Liver (tissue), 3 donors: ENCODE measurements around the gene HBG1.

ENCODE experiments used
- ATF3 ChIP-seq: IDR thresholded peaks from 2 replicates; pipeline ENCODE4 v1.6.1; 2016; ENCODE audit warnings: antibody characterized with exemption
- CTCF ChIP-seq: fragments of 150-350 bp; IDR thresholded peaks from 2 replicates; pipeline ENCODE4 v1.5.1; 2017; ENCODE audit warnings: improper control_type of control experiment, low read depth, low read length; ENCODE audit not compliant: missing input control
- EGR1 ChIP-seq, 2 donors: IDR thresholded peaks; 2 replicates each; pipeline ENCODE4 v1.6.1; 2016 to 2018; ENCODE audit warnings: antibody characterized with exemption in 2 of 2, low read depth in 2 of 2
- FOXA1 ChIP-seq: IDR thresholded peaks from 2 replicates; pipeline ENCODE4 v1.6.1; 2016; ENCODE audit warnings: antibody characterized with exemption
- GABPA ChIP-seq, 2 donors: IDR thresholded peaks in 1 of 2; conservative IDR thresholded peaks in 1 of 2; 2 replicates each; pipeline ENCODE4 v1.6.1; 2016; ENCODE audit warnings: antibody characterized with exemption in 2 of 2, mild to moderate bottlenecking in 1 of 2, moderate library complexity in 1 of 2
- HNF4A ChIP-seq, 2 donors: conservative IDR thresholded peaks; 2 replicates each; pipeline ENCODE4 v1.6.1; 2016; ENCODE audit warnings: antibody characterized with exemption in 2 of 2, mild to moderate bottlenecking in 2 of 2
- MAX ChIP-seq: IDR thresholded peaks from 2 replicates; pipeline ENCODE4 v1.6.1; 2016; ENCODE audit warnings: antibody characterized with exemption
- RAD21 ChIP-seq, 2 donors: IDR thresholded peaks; 2 replicates each; pipeline ENCODE4 v1.6.1; 2016; ENCODE audit warnings: antibody characterized with exemption in 2 of 2, mild to moderate bottlenecking in 2 of 2
- REST ChIP-seq: IDR thresholded peaks from 2 replicates; pipeline ENCODE4 v1.6.1; 2016; ENCODE audit warnings: antibody characterized with exemption, mild to moderate bottlenecking
- RXRA ChIP-seq, 2 donors: IDR thresholded peaks; 2 replicates each; pipeline ENCODE4 v1.6.1; 2017 to 2018; ENCODE audit warnings: antibody characterized with exemption in 2 of 2, mild to moderate bottlenecking in 1 of 2
- SP1 ChIP-seq: IDR thresholded peaks from 2 replicates; pipeline ENCODE4 v1.6.1; 2018; ENCODE audit warnings: antibody characterized with exemption, mild to moderate bottlenecking
- TAF1 ChIP-seq: conservative IDR thresholded peaks from 2 replicates; pipeline ENCODE4 v1.6.1; 2016; ENCODE audit warnings: antibody characterized with exemption, mild to moderate bottlenecking
- YY1 ChIP-seq: IDR thresholded peaks from 2 replicates; pipeline ENCODE4 v1.6.1; 2016; ENCODE audit warnings: antibody characterized with exemption, mild to moderate bottlenecking
- donor health status: healthy.
- donor health status: healthy.

- TF ChIP-seq EGR1 (IDR thresholded peaks at IDR 0.05; ENCODE audit: low read depth in 2 of 2) (no peak), CTCF (no peak), SP1 (no peak), YY1 (no peak), HNF4A (conservative IDR thresholded peaks at IDR 0.05) (no peak), ATF3 (no peak), REST (no peak), RXRA (IDR thresholded peaks at IDR 0.05) (no peak), MAX (no peak), GABPA (IDR thresholded peaks at IDR 0.05 in 1 of 2, conservative IDR thresholded peaks at IDR 0.05 in 1 of 2) (no peak), FOXA1 (no peak), RAD21 (IDR thresholded peaks at IDR 0.05) (no peak), TAF1 (no peak)
Observed at GRCh38 chr11:5251746-5252145, 2.1 kb upstream of the HBG1 start.
